ENCODE results near the gene NEU1.
"Not testable (repeated sequence)": the region's sequence is repeated elsewhere in the genome, so short reads cannot be mapped to it uniquely, and the experiment has no call there.

The NEU1 gene

GRCh38 chr6:31837369-31838113, 25.1 kb downstream of the NEU1 start:
- DNase-seq: no peak

- no peak for DNase-seq
Observed at GRCh38 chr6:31836474-31837368, 25.9 kb downstream of the NEU1 start.

- no peak for DNase-seq
Observed at GRCh38 chr6:31836047-31836473, 26.6 kb downstream of the NEU1 start.

- peak; percentile 41 for DNase-seq
Observed at GRCh38 chr6:31834367-31835250, 28.0 kb downstream of the NEU1 start.

- no peak for DNase-seq
Observed at GRCh38 chr6:31831350-31832215, 31.0 kb downstream of the NEU1 start.

GRCh38 chr6:31830886-31831335, 31.7 kb downstream of the NEU1 start:
- DNase-seq: no peak

GRCh38 chr6:31829633-31830283, 32.9 kb downstream of the NEU1 start:
- peak; percentile 40 for DNase-seq

- peak; percentile 99 for DNase-seq
Observed at GRCh38 chr6:31827286-31828079, 35.1 kb downstream of the NEU1 start, which contains the start of gene HSPA1B. Gene HSPA1B, plus strand, starts transcription at chr6:31827738. Its CDS starts 213 bp downstream, at chr6:31827951.

- DNase-seq: no peak
Observed at GRCh38 chr6:31826793-31827285, 35.8 kb downstream of the NEU1 start.

GRCh38 chr6:31825553-31825952, 37.1 kb downstream of the NEU1 start:
- DNase-seq: no peak

GRCh38 chr6:31823592-31824196, 38.9 kb downstream of the NEU1 start:
- not testable (repeated sequence) for DNase-seq

- DNase-seq: no peak
Observed at GRCh38 chr6:31822036-31822821, 40.4 kb downstream of the NEU1 start.

GRCh38 chr6:31821301-31822035, 41.2 kb downstream of the NEU1 start:
- DNase-seq: no peak

GRCh38 chr6:31820399-31820798, 42.2 kb downstream of the NEU1 start:
- DNase-seq: not testable (repeated sequence)

GRCh38 chr6:31819871-31820299, 42.7 kb downstream of the NEU1 start:
- DNase-seq: no peak

- not testable (repeated sequence) for DNase-seq
Observed at GRCh38 chr6:31817929-31818511, 44.6 kb downstream of the NEU1 start.

- not testable (repeated sequence) for DNase-seq
Observed at GRCh38 chr6:31817133-31817928, 45.3 kb downstream of the NEU1 start.

All from NCI-H1436 treated with DMSO at 0.1 percent for 48 hours (cell line).